Smooth muscle cell (in vitro differentiated cells): ENCODE results near the gene FDXR. TPM values are rescaled to one million over a fixed set of nuclear protein-coding genes. Genes with fewer than 3 reads are reported as not detected.

ENCODE experiments used
- DNase-seq: peaks from one replicate; lab custom pipeline; 2025; ENCODE audit not compliant: unreplicated experiment; lab: John Stamatoyannopoulos, UW
- H2AFZ ChIP-seq: fragments of 200-600 bp; sonication (generic); 2 replicates; pipeline ENCODE4 v1.6.0; 2016; ENCODE audit warnings: antibody characterized with exemption, low read depth, mild to moderate bottlenecking
- H3F3A ChIP-seq: fragments of 200-600 bp; sonication (generic); 2 replicates; pipeline ENCODE4 v1.6.0; 2017; ENCODE audit warnings: antibody characterized with exemption, low read depth
- H3K27ac ChIP-seq: fragments of 200-600 bp; sonication (generic); 2 replicates; pipeline ENCODE4 v1.5.1; 2016; ENCODE audit warnings: low read depth, mild to moderate bottlenecking
- H3K27me3 ChIP-seq: fragments of 200-600 bp; sonication (generic); 2 replicates; pipeline ENCODE4 v1.6.1; 2016; ENCODE audit warnings: low read depth, mild to moderate bottlenecking
- H3K36me3 ChIP-seq: fragments of 200-600 bp; sonication (generic); 2 replicates; pipeline ENCODE4 v1.5.1; 2016; ENCODE audit warnings: low read depth
- H3K4me1 ChIP-seq: fragments of 200-600 bp; sonication (generic); 2 replicates; pipeline ENCODE4 v1.5.1; 2016; ENCODE audit warnings: low read depth
- H3K4me2 ChIP-seq: fragments of 200-600 bp; sonication (generic); 2 replicates; pipeline ENCODE4 v1.6.0; 2016; ENCODE audit warnings: mild to moderate bottlenecking
- H3K4me3 ChIP-seq: fragments of 200-600 bp; sonication (generic); 2 replicates; pipeline ENCODE4 v1.5.1; 2016; ENCODE audit warnings: mild to moderate bottlenecking
- H3K79me2 ChIP-seq: fragments of 200-600 bp; sonication (generic); 2 replicates; pipeline ENCODE4 v1.6.0; 2016; ENCODE audit warnings: low read depth, mild to moderate bottlenecking
- H3K9ac ChIP-seq: fragments of 200-600 bp; sonication (generic); 2 replicates; pipeline ENCODE4 v1.6.0; 2016; ENCODE audit warnings: low read depth
- H3K9me3 ChIP-seq: fragments of 200-600 bp; sonication (generic); replicated peaks from 2 replicates; pipeline ENCODE4 v1.5.1; 2016; ENCODE audit warnings: low read depth
- H4K20me1 ChIP-seq: fragments of 200-600 bp; sonication (generic); 2 replicates; pipeline ENCODE4 v1.6.0; 2016; ENCODE audit warnings: low read depth
- CTCF ChIP-seq: fragments of 200-600 bp; sonication (generic); IDR thresholded peaks from 2 replicates; pipeline ENCODE4 v1.5.1; 2017; ENCODE audit warnings: borderline replicate concordance, mild to moderate bottlenecking, antibody characterized with exemption; ENCODE audit not compliant: insufficient read depth, poor library complexity, severe bottlenecking
- WGBS: methylation state at CpG from one replicate; pipeline ENCODE4 v1.1.7; 2016; ENCODE audit warnings: low lambda C conversion rate; 5-methylcytosine and 5-hydroxymethylcytosine counted together
- polyA plus RNA-seq: library from polyadenylated mRNA; unstranded; fragments of >200 nt; fragmentation: Nextera tagmentation; extraction: Ambion mirVana; gene quantifications from 2 replicates; pipeline ENCODE4 v1.2.1, GENCODE V29; 2016
- total RNA-seq: library from RNA; depleted of rRNA; stranded (reverse); fragments of >200 nt; gene quantifications from 2 replicates; pipeline ENCODE4 v1.2.3, GENCODE V29; 2014

Gene FDXR
- total and polyA plus RNA-seq, 2 experiments from 2014 or later: 5.6 to 18.7 TPM

GRCh38 chr17:74848656-74849399 is 24.0 kb downstream of the FDXR start:
- no peak overlapping the region for H3K4me3 ChIP-seq
- H3K4me2 ChIP-seq: no peak overlapping the region
- TF ChIP-seq CTCF: no peak
- H3K27ac ChIP-seq: no peak overlapping the region
- H3K9me3 ChIP-seq: no peaks in the 10 kb centered on the region
- no peaks in the 10 kb centered on the region for H3K79me2 ChIP-seq
- no peak overlapping the region for H3K9ac ChIP-seq
- WGBS: 79% methylated on average over 9 of the region's 9 CpGs
- H3K27me3 ChIP-seq: peaks cover 55% of the 10 kb centered on the region
- no peaks in the 10 kb centered on the region for H3K36me3 ChIP-seq
- H4K20me1 ChIP-seq: no peaks in the 10 kb centered on the region
- no peaks in the 10 kb centered on the region for H3F3A ChIP-seq
- no peak for DNase-seq
- no peak overlapping the region for H2AFZ ChIP-seq
- peaks cover 7% of the 10 kb centered on the region for H3K4me1 ChIP-seq

GRCh38 chr17:74846621-74847020 is 26.2 kb downstream of the FDXR start:
- Histone ChIP-seq H3K27me3 (peaks cover 52% of the 10 kb centered on the region), H3K9ac (no peak overlapping the region), H3K79me2 (no peaks in the 10 kb centered on the region), H3K36me3 (no peaks in the 10 kb centered on the region), H3K27ac (no peak overlapping the region), H3K4me3 (no peak overlapping the region), H3F3A (no peaks in the 10 kb centered on the region), H4K20me1 (no peaks in the 10 kb centered on the region), H3K4me1 (no peaks in the 10 kb centered on the region), H2AFZ (no peak overlapping the region), H3K4me2 (no peak overlapping the region), H3K9me3 (no peaks in the 10 kb centered on the region)
- DNase-seq: no peak
- 97% methylated on average over 16 of the region's 16 CpGs for WGBS
- TF ChIP-seq CTCF: no peak

GRCh38 chr17:74843352-74843627 is 29.5 kb downstream of the FDXR start:
- H3F3A ChIP-seq: no peaks in the 10 kb centered on the region
- no peaks in the 10 kb centered on the region for H3K79me2 ChIP-seq
- H3K27me3 ChIP-seq: peaks cover 26% of the 10 kb centered on the region

More at GRCh38 chr17:74843352-74843627, 29.5 kb downstream of the FDXR start:
- no peaks in the 10 kb centered on the region for H3K4me1 ChIP-seq
- no peak for TF ChIP-seq CTCF
- H4K20me1 ChIP-seq: no peaks in the 10 kb centered on the region
- H3K4me2 ChIP-seq: peak overlapping the region; percentile 83
- H3K36me3 ChIP-seq: no peaks in the 10 kb centered on the region
- WGBS: 72% methylated on average over 20 of the region's 26 CpGs
- no peak overlapping the region for H3K9ac ChIP-seq
- H3K27ac ChIP-seq: no peak overlapping the region
- H3K9me3 ChIP-seq: no peaks in the 10 kb centered on the region
- H2AFZ ChIP-seq: no peak overlapping the region
- no peak for DNase-seq
- H3K4me3 ChIP-seq: no peak overlapping the region
